ENCODE results near the gene INAVA.

- TF ChIP-seq CTCF (conservative IDR thresholded peaks at IDR 0.05; ENCODE audit: low read length) (no peak), EZH2phosphoT487 (IDR thresholded peaks at IDR 0.05; ENCODE audit: borderline replicate concordance) (no peak)
These were observed 63.9 kb downstream of the INAVA start for GRCh38 chr1:200958597-200958996.
